Fibroblast of skin of back (primary cell): ENCODE measurements around the gene HCFC1.

Experiments used
- DNase-seq: peaks from one replicate; pipeline ENCODE4 v3.0.0-alpha.2; 2013

The HCFC1 gene

DNA sequence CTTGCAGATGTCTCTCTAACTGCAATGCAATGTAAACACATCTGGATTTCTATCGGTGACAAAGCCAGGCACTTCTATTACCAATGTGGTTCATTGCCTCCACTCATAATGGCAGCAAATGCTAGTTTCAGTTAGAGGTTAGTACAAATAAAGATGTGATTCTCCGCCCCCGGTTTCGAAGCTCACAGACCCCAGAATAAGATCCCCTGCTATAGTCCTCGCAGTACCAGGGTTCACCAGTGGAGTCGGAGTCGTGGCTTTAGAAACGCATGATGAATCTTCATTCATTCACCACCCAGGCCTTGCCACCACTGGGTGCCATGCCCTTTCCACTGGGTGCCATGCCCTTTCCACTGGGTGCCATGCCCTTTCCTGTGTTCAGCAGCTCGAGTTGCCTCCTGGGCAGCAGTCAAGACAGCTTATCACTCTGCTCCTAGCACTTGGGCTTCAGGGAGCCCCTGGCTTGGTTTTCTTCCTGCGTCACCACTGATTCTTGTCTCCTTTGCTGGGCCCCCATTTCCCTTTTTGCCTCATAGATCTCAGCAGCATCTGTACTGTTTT is 33.3 kb downstream of the HCFC1 start:
- DNase-seq: no peak

DNA sequence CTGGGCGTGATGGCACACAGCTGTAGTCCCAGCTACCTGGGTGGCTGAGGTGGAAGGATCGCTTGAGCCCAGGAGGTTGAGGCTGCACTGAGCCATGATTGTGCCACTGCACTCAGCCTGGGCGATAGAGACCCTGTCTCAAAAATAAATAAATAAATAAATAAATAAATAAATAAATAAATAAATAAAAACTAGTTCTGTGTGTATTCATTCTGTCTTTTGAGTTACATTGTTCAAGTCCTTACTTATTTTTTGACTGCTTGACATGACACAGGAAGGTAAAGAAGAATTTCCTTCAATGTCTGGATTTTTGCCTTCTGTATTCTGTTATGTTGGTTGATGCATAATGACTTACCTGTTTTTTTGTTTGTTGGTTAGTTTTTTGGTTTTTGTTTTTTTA is 34.6 kb downstream of the HCFC1 start:
- no peak for DNase-seq

DNA sequence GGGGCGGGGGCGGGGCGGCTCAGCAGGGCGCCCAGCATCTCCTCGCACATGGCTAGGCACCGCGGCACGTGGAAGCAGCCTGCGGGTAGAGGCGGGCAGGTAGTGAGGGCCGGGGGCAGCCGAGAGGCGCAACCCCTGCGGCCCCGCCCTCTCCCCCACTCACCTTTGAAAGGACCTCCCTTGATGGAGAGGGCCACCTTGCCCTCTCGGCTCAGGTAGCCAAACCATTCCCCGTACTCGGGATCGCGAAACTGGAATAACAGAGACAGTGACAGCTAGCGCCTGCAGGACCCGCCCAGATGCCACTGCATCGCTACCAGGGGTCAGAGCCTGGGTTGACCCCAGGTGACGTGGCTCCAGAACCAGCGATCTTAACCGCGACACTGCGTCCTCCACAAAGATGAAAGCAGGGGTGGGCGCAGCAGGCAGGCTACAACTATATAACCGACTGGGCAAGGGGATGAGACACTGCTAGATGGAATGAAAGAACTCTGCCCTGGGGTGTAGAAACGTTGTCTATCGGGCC is 36.2 kb downstream of the HCFC1 start:
- DNase-seq: no peak

DNA sequence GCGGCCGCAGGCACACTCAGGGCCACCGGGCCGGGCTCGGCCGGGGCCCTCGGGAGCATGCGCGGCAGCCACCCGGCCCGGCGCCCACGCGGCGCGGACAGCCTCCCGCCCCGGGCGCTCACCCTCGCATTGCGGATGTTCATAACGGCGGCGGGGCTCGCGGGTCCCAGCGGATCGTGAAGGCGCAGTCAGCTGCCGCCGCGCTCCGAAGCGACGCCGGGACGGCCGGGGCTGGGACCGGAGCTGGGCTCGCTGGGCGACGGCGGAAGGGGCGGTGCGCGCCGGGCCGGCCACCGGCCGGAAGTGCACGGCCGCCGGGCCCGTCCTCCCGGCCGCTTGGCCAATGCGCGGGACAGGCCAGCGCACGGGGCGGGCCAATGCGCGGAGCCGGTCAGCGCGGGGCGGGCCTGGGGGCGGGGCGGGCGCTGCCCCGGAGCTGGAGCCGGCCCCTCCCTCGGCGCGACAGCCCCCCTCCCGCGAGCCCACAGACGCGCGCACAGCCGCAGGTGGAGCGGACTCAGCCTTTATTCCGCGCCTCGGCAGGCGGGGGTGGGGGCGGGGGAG is 36.8 kb downstream of the HCFC1 start, which contains the start of gene NAA10:
NAA10 (minus strand) TSS at position 276 of the 564 bp plus-strand sequence; CDS start at position 143, 133 bp downstream.
- DNase-seq: peak; percentile 76

DNA sequence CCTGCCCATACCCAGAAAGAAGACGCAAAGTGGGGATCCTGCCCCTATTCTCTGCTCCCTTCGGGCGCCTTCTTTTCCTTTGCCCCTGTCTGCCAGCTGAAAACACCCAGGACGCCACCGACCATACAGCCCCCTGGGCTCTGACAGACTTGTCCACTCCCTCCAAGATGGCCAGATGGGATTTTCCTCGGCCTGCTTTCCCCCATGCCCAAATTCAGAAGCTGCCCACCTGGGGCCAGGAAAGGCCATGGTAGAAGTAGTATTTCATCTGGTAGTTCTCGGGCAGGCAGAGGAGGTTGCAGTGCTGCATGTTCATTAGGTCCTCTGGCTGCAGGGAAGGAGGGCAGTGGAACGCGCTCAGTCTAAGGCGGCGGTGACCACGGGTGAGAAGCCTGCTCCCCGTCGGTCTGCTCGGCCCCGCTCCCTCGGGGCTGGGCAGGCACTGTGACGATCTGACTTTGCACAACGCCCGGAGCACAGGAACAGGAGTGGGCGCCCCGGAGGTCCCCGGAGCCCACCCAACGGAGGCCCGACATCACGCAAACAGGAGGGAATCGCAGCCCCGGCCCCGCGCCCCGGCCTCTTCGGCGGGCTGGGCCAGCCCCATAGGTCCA is 37.4 kb downstream of the HCFC1 start:
- no peak for DNase-seq

DNA sequence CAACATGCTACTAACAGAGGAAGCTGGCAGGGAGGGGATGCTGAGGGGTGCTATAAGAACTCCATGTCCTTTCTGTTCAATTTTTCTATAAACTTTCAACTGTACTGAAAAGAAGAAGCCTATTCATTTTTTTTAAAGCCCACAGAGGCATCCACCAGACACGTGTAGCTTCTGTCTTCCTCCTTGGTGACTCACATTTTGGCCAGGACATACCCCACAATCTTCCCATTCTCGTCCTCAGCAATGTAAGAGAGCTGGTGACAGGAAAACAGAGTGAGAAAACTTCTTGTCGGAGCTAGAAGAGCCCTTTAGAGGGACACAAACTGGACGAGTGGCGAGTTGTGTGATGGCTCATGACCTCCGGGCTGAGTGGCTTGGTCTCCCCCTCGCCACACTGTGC is 37.9 kb downstream of the HCFC1 start:
- peak; percentile 65 for DNase-seq

DNA sequence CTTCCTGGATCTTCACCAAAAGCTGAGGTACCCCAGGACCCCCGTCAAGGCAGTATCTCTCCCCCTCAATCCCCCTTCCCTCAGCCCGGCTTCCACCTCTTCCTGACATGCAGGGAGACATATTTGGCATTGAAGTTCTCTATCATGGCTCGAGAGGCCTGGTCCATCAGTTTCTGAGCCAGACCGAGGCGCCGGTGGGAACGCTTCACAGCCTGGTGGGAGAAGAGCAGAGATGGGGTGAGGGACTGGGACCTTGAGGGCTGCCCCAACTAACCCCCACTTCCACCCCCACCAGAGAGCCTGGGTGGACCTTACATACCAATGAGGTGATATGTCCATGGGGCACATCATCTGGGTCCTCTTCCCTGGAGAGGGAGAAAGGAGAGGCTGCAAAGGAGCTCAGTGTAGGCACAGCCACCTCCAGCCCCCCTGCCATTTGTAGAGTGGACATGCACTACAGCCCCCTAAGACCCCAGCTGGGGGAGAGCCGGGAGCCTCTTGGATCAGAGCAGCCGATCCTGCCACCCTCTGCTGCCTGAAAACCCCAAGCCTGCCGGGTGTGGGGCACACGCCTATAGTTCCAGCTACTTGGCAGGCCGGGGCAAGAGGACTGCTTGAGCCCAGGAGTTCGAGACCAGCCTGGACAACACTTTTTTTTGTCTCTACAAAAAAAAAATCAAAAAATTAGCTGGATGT is 39.2 kb downstream of the HCFC1 start:
- DNase-seq: no peak

DNA sequence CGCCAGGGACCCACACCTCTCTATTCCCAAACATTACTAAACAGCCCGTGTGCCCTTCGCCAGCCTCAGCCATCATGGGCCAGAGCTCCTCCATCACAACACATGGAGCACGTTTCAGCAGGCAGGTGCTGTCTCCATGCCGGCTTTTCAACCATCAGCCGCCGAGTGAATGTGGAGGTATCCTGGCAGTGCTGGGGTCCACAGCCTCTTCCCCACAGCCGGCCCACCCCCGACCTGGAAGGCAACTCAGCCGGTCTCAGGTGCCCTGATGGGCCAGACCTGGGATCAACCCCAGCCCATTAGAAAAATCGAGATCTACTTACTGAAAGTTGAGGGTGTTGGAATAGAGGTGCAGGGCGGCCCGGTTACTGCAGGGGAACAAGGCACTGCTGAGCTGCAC is 39.9 kb downstream of the HCFC1 start:
- no peak for DNase-seq

DNA sequence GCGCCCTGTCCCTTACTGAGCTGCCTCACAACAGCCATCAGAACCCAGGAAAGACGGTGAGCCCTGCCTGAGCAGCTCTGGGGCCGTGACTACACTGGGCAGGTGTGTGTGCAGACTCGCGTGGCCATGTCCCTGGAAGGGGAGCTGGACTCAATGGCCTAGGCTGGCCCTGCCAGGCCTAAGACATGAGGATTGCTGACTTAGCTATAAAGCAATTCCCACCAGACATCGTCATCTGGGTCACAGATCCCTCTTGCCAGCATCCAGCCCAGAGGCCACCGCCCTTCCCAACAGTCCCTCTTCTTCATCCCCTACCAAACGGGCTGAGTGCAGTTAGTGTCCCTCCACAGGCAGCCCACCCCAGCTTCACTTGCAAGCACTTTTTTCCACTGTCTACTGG is 40.5 kb downstream of the HCFC1 start:
- DNase-seq: no peak

DNA sequence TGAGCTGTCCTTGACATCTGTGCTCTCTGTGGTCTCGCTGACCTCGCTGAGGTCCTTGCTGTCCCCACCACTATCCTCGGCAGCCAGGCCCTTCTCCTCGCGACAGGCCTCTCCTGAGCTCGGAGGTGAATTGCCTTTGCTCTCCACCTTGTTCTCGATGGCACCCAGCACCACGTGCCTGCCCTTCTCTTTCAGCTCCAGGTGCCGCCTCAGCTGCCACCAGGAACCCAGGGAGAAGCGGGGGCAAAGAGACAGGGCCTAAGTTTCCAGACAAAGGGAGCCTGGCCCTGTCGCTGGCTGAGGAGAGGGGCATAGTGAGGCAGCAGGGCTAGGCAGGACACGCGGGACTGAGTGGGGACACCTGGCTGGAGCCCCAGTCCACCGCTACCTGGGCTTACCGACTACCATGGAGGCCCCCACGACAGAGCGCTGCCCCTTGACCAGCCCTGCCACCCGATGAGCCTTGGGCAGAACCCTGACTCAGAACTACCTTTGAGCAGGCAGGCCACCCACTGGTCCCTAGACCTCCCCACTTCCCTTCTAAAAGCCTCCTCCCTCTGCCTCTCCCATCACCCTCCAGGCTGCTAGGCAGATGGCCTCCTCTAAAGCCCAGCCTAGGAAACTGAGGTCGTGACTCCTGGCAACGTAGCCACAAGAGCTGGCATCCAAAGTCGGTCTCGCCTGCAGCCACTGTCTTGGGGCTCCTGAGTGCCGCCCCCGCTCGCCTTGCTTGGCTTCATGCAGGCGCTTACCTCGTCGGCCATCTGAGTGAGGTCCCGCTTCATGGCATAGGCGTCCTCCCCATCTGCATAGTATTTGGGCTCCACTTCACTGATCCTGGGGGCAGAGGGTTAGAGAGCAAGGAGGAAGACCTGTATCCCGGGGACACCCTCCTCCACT is 41.4 kb downstream of the HCFC1 start:
- no peak for DNase-seq

DNA sequence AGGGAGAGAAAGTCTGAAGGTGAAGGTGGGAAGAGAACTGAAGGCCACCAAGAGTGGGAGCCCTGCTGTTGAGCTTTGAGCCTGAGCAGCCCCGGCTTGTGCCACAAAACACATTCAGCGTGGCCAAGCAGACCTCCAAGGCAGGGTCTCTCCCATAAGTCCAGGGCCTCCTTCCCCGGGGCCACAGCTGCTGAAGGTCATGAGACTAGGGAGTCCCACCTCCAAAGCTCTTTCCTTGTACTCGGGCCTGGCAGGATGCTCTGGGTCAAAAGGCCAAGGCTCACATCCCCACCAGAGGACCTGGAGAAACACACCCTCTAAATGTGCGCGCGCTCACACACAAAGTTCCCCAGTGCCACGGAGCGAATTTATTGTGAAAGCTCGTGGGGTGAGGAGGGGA is 42.0 kb downstream of the HCFC1 start:
- no peak for DNase-seq

DNA sequence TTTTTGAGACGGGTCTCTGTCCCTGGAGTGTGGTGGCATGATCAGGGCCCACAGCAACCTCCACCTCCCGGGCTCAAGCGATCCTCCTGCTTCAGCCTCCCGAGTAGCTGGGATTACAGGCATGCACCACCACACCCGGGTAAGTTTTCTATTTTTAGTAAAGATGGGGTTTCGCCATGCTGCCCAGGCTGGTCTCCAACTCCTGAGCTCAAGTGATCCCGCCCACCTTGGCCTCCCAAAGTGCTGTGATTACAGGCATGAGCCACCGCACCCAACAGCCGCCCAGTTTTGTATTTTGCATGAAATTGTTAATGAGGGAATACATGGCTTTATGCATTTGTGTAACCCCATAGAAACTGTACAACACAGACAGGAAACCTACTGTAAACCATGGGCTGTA is 42.8 kb downstream of the HCFC1 start:
- no peak for DNase-seq

DNA sequence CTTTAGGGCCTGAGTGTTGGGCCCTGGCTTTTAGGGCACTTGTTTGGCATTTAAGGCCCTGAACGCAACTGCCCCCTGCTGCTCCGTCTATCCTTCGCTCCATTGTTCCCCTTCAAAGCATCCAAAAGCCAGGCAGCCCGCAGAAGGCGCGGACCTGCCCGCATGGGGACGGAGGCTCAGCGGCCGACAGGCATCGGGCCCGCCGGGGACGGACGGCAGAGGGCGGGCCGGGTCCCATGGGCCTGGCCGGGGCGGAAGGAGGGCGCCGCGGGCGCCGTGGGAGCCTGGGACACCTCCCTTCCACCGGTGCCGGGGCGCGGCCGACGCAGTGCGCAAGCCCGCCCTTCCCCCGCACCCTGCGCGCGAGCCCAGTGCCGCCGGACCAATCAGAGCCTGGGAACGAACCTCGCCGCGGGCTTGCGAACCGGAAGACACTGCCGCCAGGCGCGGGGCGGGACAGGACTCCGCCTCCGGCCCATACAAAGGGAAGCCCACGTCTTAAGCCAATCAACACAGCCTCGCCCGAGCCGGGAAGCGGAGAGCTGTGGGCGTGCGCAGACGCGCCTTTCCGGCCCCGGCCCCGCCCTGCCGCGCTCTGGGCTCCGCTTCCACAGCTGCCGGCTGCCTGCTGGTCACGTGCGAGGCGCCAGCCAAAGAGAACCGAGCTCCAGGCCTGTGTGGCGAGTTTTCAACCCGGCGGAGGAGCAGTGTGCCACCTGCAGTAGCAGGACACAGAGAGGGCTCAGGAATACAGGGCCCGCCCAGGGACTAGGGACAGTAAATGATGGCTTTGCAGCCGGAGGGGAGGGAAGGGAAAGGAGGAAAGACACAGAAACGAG is 43.5 kb downstream of the HCFC1 start:
- peak; percentile 97 for DNase-seq

DNA sequence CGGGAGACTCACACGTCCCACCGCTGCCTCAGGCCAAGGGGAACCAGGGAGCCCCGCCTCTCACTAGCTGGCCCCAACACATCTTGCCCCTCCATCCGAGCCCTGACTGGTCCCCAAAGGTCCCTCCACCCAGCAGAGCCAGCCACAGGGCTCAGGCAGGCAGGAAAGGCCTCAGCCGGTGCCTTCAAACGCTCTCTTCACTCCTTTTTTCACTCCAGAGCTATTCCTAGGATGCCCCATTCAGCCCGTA is 44.0 kb downstream of the HCFC1 start:
- no peak for DNase-seq

DNA sequence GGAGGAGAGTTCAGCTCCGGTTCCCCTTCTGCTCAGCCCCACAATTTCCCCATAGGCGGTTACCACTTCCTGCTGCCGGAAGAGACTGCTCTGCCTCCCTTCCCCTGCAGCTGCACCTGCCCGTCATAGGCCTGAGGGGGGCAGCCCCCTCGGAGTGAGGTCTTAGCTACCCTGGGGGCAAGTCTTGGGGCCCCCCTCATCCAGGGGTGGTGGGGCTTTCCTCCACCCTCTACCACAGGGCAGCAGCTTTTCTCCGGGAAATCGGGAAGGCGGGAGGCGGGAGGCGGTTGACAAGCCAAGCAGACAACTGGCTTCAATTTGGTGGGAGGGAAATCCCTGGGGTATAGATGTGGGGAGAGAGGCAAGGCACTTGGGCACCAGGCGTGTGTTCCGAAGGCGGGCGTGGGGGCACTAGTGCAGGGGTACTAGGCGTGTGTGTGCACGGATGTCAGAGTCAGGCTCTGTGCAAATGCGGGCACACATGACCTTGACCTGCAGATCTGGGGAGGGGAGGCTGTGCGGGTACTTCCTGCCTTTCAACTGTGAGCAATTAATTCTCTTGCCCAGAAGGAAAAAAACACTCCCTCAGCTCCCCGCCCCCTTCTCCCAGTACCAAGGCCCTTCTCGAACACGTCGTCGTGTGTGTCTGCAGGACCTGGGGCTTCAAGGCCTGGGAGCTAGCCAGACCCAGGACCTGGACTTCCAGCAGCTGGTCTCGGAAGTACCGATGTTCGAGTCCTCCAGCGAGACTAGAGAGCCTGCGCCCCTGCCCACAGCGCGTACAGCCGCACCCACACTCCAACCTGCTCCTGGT is 44.6 kb downstream of the HCFC1 start:
- peak; percentile 44 for DNase-seq

DNA sequence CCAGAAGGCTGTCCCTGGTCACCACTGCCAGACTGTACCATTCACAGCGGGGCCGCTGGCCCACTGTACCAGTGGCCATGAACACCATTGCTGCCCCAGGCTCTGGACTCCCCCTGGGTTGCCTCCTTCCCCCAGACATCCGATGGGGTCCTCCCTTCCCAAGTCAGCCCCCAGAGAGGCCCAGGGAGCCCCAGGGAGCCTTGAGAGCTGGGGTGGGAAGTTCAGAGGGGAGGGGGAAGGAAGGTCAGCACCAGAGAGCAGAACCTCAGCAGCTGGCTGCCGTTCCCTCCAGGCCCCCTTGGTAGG is 45.1 kb downstream of the HCFC1 start:
- DNase-seq: no peak

DNA sequence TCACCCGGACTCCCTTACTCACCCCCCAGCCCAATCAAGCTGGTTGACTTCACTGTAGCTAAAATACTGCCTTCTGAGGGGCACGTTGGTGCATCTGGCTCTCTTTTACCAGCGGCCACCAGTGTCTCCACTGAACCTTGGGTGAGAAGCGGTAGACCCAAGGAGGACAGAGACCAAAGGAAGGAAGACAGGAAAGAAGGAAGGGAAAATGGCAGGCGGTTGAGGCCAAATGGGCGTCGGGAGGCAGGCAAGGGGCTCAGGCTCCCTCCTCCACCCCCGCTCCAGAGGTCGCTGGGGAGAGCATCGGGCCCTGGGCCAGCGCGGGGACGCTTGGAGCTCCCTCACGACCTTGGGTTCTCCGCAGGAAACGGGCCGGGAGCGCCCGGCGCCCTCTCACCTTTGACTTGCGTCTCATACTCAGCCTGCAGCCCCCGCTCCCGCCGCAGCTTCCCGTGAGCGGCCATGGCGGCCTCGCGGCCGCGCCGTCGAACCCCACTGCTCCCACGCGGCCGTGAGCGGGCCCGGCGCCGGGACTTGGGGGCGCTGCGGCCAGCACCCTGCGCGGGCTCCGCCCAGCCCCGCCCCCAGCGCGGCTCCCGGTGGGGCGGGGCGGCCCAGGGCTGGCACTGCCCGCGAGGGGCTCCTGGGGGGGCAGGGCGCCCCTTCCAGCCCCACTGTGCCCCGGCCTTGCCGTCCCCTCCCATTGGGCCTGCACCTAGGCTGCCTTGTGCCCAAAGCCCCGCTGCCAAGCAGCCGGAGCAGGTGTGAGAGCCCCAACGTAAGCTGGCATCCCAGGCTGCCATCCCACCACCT is 45.7 kb downstream of the HCFC1 start, which contains the start of gene ARHGAP4:
ARHGAP4 (minus strand) TSS at position 526 of the 813 bp plus-strand sequence; CDS start at position 464, 62 bp downstream.
- no peak for DNase-seq

DNA sequence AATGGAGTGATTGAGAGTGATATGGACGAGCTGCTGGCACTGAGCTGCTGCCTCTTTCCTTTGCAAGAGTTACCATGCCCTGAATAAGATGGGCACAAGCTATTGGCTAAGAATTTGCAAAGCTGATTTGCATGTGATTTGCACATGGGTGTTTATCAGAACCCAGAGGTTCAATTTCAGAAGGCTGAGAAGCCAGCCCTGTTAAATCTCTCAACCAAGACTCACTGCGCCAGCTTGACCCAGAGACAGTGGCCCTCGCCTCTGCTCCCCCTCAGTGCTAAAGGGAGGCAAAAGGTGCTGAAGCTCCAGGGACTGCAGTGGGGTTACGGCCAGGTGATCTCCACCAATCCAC is 46.3 kb downstream of the HCFC1 start:
- DNase-seq: no peak

DNA sequence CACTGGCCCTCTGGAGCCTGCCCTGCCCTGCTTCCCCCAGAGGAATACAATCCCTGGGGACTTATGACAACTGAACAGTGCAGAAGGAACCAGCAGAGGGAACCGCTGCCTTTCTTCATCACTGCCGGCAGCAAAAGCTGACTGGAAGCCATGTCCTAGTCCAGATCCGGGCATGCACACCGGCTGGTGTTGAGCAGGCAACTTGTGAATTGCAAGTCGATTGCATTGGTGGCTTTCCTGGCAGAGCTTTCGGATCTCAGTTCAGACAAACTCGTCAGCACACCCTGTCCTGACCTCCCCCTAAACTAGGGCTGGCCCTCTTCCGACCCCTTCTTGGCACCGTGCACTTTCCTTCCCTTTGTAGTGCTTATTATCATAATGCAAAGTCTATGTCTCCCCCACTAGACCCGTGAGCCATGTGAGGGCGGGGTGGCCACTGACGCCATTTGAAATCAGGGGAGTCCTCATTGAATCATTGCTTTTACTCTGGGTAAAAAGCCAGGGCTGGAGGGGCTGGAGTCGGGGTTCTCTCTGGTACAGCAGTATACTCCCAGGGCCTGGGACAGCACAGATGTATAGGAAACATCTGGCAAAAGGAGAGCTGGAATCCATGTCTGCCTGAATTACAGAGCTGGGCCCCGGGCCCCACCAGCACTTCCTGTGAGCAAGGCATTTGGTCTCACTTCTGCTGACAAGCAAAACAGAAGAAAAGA is 47.3 kb downstream of the HCFC1 start:
- peak; percentile 52 for DNase-seq
